Suprapubic skin (tissue), 4 donors: ENCODE results near the gene DOK1. TPM values are rescaled to one million over a fixed set of nuclear protein-coding genes. Genes with fewer than 3 reads are reported as not detected.

Source experiments
- DNase-seq, 2 donors: peaks; one replicate each; pipeline ENCODE4 v3.0.0-alpha.2; 2019; ENCODE audit warnings: low spot score in 2 of 2
- H3K27ac ChIP-seq: fragments of 200-600 bp; sonication (generic); one replicate; pipeline ENCODE4 v1.5.1; 2019
- H3K27me3 ChIP-seq: fragments of 200-600 bp; sonication (generic); one replicate; pipeline ENCODE4 v1.5.1; 2019
- H3K36me3 ChIP-seq: fragments of 200-600 bp; sonication (generic); one replicate; pipeline ENCODE4 v1.5.1; 2019
- H3K4me1 ChIP-seq: fragments of 200-600 bp; sonication (generic); one replicate; pipeline ENCODE4 v1.5.1; 2019
- H3K4me3 ChIP-seq: fragments of 200-600 bp; sonication (generic); one replicate; pipeline ENCODE4 v1.5.1; 2019; ENCODE audit warnings: mild to moderate bottlenecking
- H3K9me3 ChIP-seq: fragments of 200-600 bp; sonication (generic); one replicate; pipeline ENCODE4 v1.5.1; 2019
- EP300 ChIP-seq: sonication (generic); formaldehyde crosslinking; IDR thresholded peaks from one replicate; pipeline ENCODE4 v1.6.1; 2017; ENCODE audit warnings: antibody characterized with exemption
- POLR2A ChIP-seq, 2 donors: fragments of 450-650 bp; IDR thresholded peaks; one replicate each; pipeline ENCODE4 v1.6.1; 2017; ENCODE audit warnings: antibody characterized with exemption in 2 of 2, mild to moderate bottlenecking in 2 of 2, moderate library complexity in 2 of 2
- POLR2AphosphoS5 ChIP-seq, 3 donors: sonication (generic); formaldehyde crosslinking; IDR thresholded peaks; one replicate each; pipeline ENCODE4 v1.6.1; 2017; ENCODE audit warnings: antibody characterized with exemption in 3 of 3
- WGBS: methylation state at CpG from one replicate; pipeline ENCODE4 v1.1.5; 2018; 5-methylcytosine and 5-hydroxymethylcytosine counted together
- total RNA-seq, 4 donors: library from RNA; depleted of rRNA; stranded (reverse); fragments of >200 nt; gene quantifications; one replicate each; pipeline ENCODE4 v1.1.0, GENCODE V29; 2016
- TF ChIP-seq, protein P1 (sequence below), 2 donors: fragments of 200-600 bp in 1 of 2; fragments of 450-650 bp in 1 of 2; sonication (generic) in 1 of 2; IDR thresholded peaks; one replicate each; pipeline ENCODE4 v1.5.1; 2016 to 2019; ENCODE audit warnings: antibody characterized with exemption in 2 of 2, mild to moderate bottlenecking in 1 of 2, moderate library complexity in 1 of 2

Gene DOK1
- total RNA-seq, 4 donors from 2014 or later, result 3.3 to 10.6 (median 5.4) TPM

DNA sequence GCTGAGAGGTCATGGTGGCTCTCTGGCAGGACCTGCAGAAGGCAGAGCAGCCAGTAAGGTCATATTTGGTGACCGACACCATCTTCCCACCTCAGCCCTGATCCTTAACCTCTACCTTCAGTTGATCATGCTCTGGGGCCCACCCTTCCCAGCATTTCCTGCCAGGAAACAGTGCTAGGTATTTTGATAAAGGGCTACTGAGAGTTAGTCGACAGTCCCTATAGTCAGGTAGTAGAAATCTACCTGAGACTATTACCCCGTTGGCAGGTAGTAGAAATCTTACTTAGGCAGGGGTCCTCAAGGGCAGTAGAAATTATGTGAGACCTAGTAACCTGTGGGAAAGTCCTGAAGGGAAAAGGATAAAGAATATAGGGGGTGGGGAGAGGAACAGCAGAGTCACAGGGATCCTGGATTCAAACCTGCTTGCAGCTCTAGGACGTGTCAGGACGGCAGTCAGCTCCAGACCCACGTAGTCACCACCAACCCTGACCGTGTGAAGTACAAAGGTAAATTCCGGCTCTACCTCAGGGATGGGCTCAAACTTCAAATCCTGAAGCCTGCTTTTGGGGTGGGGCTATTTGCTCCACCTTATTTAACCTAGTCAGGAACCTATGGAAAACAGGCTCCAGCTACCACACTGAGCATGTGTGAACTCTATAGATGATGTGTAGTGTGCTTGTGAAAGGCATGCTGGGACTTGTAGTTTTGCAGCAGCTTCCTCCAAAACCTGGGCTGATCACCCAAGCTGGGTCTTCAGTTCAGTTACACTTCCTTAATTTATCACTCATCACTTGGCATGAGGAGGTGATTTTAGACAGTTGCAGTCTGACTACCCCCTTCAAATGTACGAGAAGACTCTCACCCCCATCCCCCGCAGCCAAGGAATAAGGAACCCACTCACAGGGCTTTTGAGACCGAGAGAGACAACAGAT is 28.5 kb upstream of the DOK1 start, which contains the start of gene DQX1:
Gene DQX1, minus strand, starts transcription at position 515 of the 932 bp plus-strand sequence. Its CDS starts 502 bp downstream, at position 13.
- Histone ChIP-seq H3K27me3 (peaks cover under 1% of the 10 kb centered on the region), H3K4me3 (no peak within 1 kb of the TSS), H3K36me3 (peaks cover 29% of the 10 kb centered on the region), H3K4me1 (peaks cover 28% of the 10 kb centered on the region), H3K27ac (no peak within 1 kb of the TSS), H3K9me3 (no peaks in the 10 kb centered on the region)
- DNase-seq, result no peak
- WGBS, result 68% methylated on average over 9 of the region's 11 CpGs
- TF ChIP-seq EP300 (no peak), POLR2A (IDR thresholded peaks at IDR 0.05) (no peak), POLR2AphosphoS5 (IDR thresholded peaks at IDR 0.05) (no peak)
- TF ChIP-seq, protein P1, sequence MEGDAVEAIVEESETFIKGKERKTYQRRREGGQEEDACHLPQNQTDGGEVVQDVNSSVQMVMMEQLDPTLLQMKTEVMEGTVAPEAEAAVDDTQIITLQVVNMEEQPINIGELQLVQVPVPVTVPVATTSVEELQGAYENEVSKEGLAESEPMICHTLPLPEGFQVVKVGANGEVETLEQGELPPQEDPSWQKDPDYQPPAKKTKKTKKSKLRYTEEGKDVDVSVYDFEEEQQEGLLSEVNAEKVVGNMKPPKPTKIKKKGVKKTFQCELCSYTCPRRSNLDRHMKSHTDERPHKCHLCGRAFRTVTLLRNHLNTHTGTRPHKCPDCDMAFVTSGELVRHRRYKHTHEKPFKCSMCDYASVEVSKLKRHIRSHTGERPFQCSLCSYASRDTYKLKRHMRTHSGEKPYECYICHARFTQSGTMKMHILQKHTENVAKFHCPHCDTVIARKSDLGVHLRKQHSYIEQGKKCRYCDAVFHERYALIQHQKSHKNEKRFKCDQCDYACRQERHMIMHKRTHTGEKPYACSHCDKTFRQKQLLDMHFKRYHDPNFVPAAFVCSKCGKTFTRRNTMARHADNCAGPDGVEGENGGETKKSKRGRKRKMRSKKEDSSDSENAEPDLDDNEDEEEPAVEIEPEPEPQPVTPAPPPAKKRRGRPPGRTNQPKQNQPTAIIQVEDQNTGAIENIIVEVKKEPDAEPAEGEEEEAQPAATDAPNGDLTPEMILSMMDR (IDR thresholded peaks at IDR 0.05), result no peak

DNA sequence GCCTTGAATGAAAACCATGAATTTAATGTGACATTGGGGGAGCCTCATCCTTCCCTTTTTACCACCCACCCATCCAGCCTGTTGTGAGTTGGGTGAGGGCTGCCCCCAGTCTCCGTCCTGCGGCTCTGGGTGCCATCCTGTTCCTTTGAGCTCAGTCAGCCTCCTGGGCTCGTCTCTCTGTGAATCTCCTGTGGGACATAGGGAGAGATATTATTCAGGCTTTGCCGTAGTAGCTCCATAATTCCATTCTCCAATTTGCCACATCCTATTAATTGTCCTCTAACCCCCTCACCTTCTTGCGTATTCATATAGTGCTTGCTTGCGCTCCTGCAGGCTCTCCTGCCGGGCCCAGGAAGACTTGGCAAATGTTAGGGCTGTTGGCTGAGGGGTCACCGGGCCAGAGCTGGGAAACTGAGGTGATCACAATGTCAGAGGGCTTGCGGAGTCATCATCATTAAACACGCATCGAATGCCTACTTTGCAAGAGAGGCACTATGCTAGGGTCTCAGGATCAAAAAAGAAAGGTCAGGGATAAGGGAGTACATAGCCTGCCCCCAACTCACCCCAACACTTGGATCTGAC is 27.8 kb upstream of the DOK1 start:
- Histone ChIP-seq H3K36me3 (peaks cover 29% of the 10 kb centered on the region), H3K9me3 (no peaks in the 10 kb centered on the region), H3K27ac (no peak overlapping the region), H3K4me1 (peaks cover 35% of the 10 kb centered on the region), H3K4me3 (no peak overlapping the region), H3K27me3 (no peaks in the 10 kb centered on the region)
- WGBS, result 97% methylated on average over 11 of the region's 11 CpGs
- no peak for TF ChIP-seq POLR2A (IDR thresholded peaks at IDR 0.05)
- TF ChIP-seq POLR2AphosphoS5 (IDR thresholded peaks at IDR 0.05), result no peak
- TF ChIP-seq, protein P1 (IDR thresholded peaks at IDR 0.05), result no peak
- no peak for TF ChIP-seq EP300
- no peak for DNase-seq

DNA sequence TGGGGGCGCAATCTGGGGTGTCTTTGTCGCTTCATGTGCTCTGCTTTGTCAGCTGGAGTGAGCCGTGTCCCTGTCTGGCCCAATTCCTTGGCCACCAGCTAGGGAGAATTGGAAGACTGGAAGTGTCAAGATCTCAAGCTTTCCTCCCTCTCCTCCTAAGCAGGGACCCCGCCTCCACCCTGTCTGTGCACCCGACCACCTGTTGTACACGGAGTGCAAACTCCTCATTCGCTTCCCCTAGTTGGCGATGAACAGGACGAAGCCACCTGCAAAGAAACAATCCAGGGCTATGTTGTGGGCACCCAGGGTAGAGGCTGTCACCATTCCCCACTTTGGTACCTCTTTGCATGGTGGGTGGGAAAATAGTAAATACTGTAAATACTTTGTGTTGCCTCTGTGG is 26.8 kb upstream of the DOK1 start:
- H3K27ac ChIP-seq, result no peak overlapping the region
- H3K36me3 ChIP-seq, result peaks cover 34% of the 10 kb centered on the region
- H3K9me3 ChIP-seq, result no peaks in the 10 kb centered on the region
- WGBS, result 98% methylated on average over 9 of the region's 9 CpGs
- no peaks in the 10 kb centered on the region for H3K27me3 ChIP-seq
- DNase-seq, result no peak
- TF ChIP-seq, protein P1 (IDR thresholded peaks at IDR 0.05), result no peak
- no peak for TF ChIP-seq POLR2A (IDR thresholded peaks at IDR 0.05)
- no peak for TF ChIP-seq EP300
- no peak for TF ChIP-seq POLR2AphosphoS5 (IDR thresholded peaks at IDR 0.05)
- peaks cover 35% of the 10 kb centered on the region for H3K4me1 ChIP-seq
- no peak overlapping the region for H3K4me3 ChIP-seq

DNA sequence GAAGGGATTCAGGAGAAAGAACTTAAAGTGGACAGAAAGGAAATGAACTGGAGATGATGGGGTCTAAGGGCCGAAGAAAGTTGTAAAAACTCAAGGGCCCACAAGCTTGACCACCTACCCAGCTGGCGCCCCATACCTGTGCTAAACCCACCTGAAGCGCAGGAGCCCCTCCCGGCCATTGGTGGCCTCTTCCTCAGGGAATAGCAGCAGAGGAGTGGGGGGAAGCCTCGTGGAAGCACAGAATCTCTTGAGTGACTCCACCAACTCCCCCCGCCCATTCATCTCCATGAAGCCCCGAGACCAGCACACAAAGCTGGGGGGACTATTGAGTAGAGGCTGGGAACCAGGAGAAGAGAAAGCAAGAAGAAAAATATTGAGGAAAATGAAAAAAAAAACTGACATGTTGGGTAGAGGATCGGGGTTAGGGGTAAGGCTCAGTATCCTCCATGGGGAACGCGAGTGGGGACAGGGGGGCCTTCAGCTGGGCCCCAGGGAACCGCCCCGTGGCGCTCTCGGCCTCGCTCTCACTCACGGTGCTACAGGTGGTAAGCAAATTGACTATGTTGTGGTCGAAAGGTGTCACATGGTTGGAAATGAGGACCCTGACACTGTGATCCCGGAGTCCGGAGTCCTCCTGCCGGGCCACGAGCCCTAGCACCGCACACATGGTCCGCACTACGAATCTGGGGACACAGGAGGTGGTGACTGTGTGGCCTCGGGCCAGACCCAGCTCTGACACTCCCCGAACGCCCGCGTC is 25.7 kb upstream of the DOK1 start:
- TF ChIP-seq, protein P1 (IDR thresholded peaks at IDR 0.05), result no peak
- TF ChIP-seq POLR2A (IDR thresholded peaks at IDR 0.05) (no peak), EP300 (no peak), POLR2AphosphoS5 (IDR thresholded peaks at IDR 0.05) (no peak)
- no peak for DNase-seq
- H3K27me3 ChIP-seq, result no peaks in the 10 kb centered on the region
- H3K4me3 ChIP-seq, result peak overlapping the region; percentile 80
- WGBS, result 21% methylated on average over 23 of the region's 29 CpGs
- peaks cover 35% of the 10 kb centered on the region for H3K4me1 ChIP-seq
- no peaks in the 10 kb centered on the region for H3K9me3 ChIP-seq
- H3K36me3 ChIP-seq, result peaks cover 44% of the 10 kb centered on the region
- peak overlapping the region; percentile 92 for H3K27ac ChIP-seq
